NCI-H128 (cell line): ENCODE measurements around the gene PIGO.
A peak's percentile ranks its signal among the peaks of the same experiment; 100 is the strongest.

Experiments
- DNase-seq: peaks from one replicate; lab custom pipeline; 2025; ENCODE audit not compliant: unreplicated experiment; lab: John Stamatoyannopoulos, UW

Gene PIGO

GRCh38 chr9:35096035-35096849, at the start of gene PIGO:
TSS of gene PIGO (minus strand) at chr9:35096591. CDS start at chr9:35095565, 1,026 bp downstream.
- peak; percentile 78 for DNase-seq

- DNase-seq = no peak
These were observed 45.6 kb upstream of the PIGO start for GRCh38 chr9:35142037-35142436.

GRCh38 chr9:35140093-35140492, 43.7 kb upstream of the PIGO start:
- no peak for DNase-seq

GRCh38 chr9:35136866-35137265, 40.5 kb upstream of the PIGO start:
- DNase-seq = no peak

GRCh38 chr9:35135988-35136387, 39.6 kb upstream of the PIGO start:
- no peak for DNase-seq

GRCh38 chr9:35134920-35135319, 38.5 kb upstream of the PIGO start:
- no peak for DNase-seq

- DNase-seq = peak; percentile 88
These were observed 20.6 kb upstream of the PIGO start for GRCh38 chr9:35116898-35117551.

GRCh38 chr9:35116539-35116897, 20.1 kb upstream of the PIGO start:
- DNase-seq = no peak

GRCh38 chr9:35115680-35116538, 19.5 kb upstream of the PIGO start, which contains the start of gene ATOSB:
TSS of gene ATOSB (minus strand) at chr9:35115862. CDS start at chr9:35108274, 7,588 bp downstream.
- DNase-seq = peak; percentile 92

GRCh38 chr9:35114840-35115628, 18.6 kb upstream of the PIGO start:
- DNase-seq = no peak

- peak; percentile 45 for DNase-seq
These were observed 17.9 kb upstream of the PIGO start for GRCh38 chr9:35114113-35114839.

- DNase-seq = no peak
These were observed 16.0 kb upstream of the PIGO start for GRCh38 chr9:35112257-35113020.

GRCh38 chr9:35111001-35111933, 14.9 kb upstream of the PIGO start:
- DNase-seq = peak; percentile 90

GRCh38 chr9:35110327-35110761, 14.0 kb upstream of the PIGO start:
- DNase-seq = no peak

- DNase-seq = no peak
These were observed 12.7 kb upstream of the PIGO start for GRCh38 chr9:35108946-35109575.

- no peak for DNase-seq
These were observed 12.1 kb upstream of the PIGO start for GRCh38 chr9:35108461-35108860.
